Lower lobe of right lung (tissue), 2 donors: ENCODE measurements around the gene RHBDD1. TPM values are rescaled to one million over a fixed set of nuclear protein-coding genes. Genes with fewer than 3 reads are reported as not detected.

Source experiments
- ATAC-seq, 2 donors: fragments of 200-7000 bp; cut with Tn5 transposase; one replicate each; pipeline ENCODE4 v1.9.1; 2020 to 2022; ENCODE audit warnings: mild to moderate bottlenecking in 2 of 2, moderate library complexity in 2 of 2
- DNase-seq: peaks from one replicate; pipeline ENCODE4 v3.0.0-alpha.2; 2020
- H3K27ac ChIP-seq: fragments of 200-600 bp; one replicate; pipeline ENCODE4 v1.8.0; 2022
- H3K27me3 ChIP-seq: fragments of 200-600 bp; one replicate; pipeline ENCODE4 v1.8.0; 2022; ENCODE audit warnings: low read depth
- H3K36me3 ChIP-seq: fragments of 200-600 bp; one replicate; pipeline ENCODE4 v1.8.0; 2022; ENCODE audit warnings: mild to moderate bottlenecking
- H3K4me1 ChIP-seq: fragments of 200-600 bp; one replicate; pipeline ENCODE4 v1.8.0; 2022
- H3K4me3 ChIP-seq: fragments of 200-600 bp; one replicate; pipeline ENCODE4 v1.8.0; 2022; ENCODE audit warnings: mild to moderate bottlenecking
- H3K9me3 ChIP-seq: fragments of 200-600 bp; one replicate; pipeline ENCODE4 v1.8.0; 2022
- intact Hi-C: fragments of 100-400 bp; cut with DNase I; formaldehyde crosslinking; loops from one replicate; pipeline ENCODE4 v1.11.0; 2022
- total RNA-seq: library from RNA; stranded (reverse); fragmentation: NEBNext Ultra II Directional; extraction: Animal tissue kit (Norgen Biotek cat#: 25700); gene quantifications from one replicate; pipeline ENCODE4 v1.2.1, GENCODE V29; 2021
- TF ChIP-seq, protein P1 (sequence below): fragments of 200-600 bp; IDR thresholded peaks from one replicate; pipeline ENCODE4 v1.8.0; 2022; ENCODE audit warnings: antibody characterized with exemption, mild to moderate bottlenecking
- donor health status: DM: no; HTN: yes; CAD: no; lungs with severe emphysema.

Gene RHBDD1
- total RNA-seq, 1 donor from 2014 or later, result 42.2 TPM

DNA sequence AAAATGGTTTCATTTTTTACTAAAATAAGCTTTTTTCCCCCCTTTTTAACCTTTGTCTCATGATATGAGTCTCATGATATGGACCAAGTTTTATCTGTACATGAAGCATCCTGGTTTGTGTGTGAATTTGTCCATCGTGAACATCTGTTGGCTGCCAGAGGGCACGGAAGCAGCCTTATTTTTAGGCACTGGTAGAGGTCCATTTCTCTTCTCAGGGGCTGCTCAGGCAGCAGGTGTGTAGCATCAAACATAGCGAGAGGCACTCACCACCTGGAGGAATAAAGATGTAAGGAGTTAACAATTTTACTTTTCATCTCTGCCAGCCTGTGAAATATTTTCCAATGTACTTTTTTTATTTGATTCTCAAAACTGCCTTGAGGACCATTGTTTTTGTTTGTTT, 134.5 kb downstream of the RHBDD1 start:
- Histone ChIP-seq H3K27ac (no peak overlapping the region), H3K4me1 (no peaks in the 10 kb centered on the region), H3K36me3 (no peaks in the 10 kb centered on the region), H3K4me3 (no peak overlapping the region), H3K27me3 (no peaks in the 10 kb centered on the region), H3K9me3 (no peaks in the 10 kb centered on the region)
- ATAC-seq, result no peak
- intact Hi-C loops, result no loop called here
- DNase-seq, result no peak
- TF ChIP-seq, protein P1, sequence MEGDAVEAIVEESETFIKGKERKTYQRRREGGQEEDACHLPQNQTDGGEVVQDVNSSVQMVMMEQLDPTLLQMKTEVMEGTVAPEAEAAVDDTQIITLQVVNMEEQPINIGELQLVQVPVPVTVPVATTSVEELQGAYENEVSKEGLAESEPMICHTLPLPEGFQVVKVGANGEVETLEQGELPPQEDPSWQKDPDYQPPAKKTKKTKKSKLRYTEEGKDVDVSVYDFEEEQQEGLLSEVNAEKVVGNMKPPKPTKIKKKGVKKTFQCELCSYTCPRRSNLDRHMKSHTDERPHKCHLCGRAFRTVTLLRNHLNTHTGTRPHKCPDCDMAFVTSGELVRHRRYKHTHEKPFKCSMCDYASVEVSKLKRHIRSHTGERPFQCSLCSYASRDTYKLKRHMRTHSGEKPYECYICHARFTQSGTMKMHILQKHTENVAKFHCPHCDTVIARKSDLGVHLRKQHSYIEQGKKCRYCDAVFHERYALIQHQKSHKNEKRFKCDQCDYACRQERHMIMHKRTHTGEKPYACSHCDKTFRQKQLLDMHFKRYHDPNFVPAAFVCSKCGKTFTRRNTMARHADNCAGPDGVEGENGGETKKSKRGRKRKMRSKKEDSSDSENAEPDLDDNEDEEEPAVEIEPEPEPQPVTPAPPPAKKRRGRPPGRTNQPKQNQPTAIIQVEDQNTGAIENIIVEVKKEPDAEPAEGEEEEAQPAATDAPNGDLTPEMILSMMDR, result no peak

- no peaks in the 10 kb centered on the region for H3K4me1 ChIP-seq
- no peak overlapping the region for H3K27ac ChIP-seq
- H3K4me3 ChIP-seq, result no peak overlapping the region
- no peaks in the 10 kb centered on the region for H3K27me3 ChIP-seq
- H3K9me3 ChIP-seq, result no peaks in the 10 kb centered on the region
- intact Hi-C loops, result no loop called here
- DNase-seq (no peak), ATAC-seq (no peak)
- TF ChIP-seq, protein P1, result no peak
- no peaks in the 10 kb centered on the region for H3K36me3 ChIP-seq
Measured at GRCh38 chr2:226971084-226971483, 135.2 kb downstream of the RHBDD1 start.

- Histone ChIP-seq H3K4me3 (no peak overlapping the region), H3K27me3 (no peaks in the 10 kb centered on the region), H3K4me1 (no peaks in the 10 kb centered on the region), H3K9me3 (no peaks in the 10 kb centered on the region), H3K27ac (no peak overlapping the region), H3K36me3 (no peaks in the 10 kb centered on the region)
- ATAC-seq (no peak), DNase-seq (no peak)
- TF ChIP-seq, protein P1, result no peak
- intact Hi-C loops, result no loop called here
Measured at GRCh38 chr2:226971770-226972169, 135.9 kb downstream of the RHBDD1 start.

GRCh38 chr2:226973816-226974215, 138.0 kb downstream of the RHBDD1 start:
- H3K27ac ChIP-seq, result no peak overlapping the region
- intact Hi-C loops, result no loop called here
- DNase-seq, result no peak
- no peaks in the 10 kb centered on the region for H3K4me1 ChIP-seq
- H3K36me3 ChIP-seq, result no peaks in the 10 kb centered on the region
- no peaks in the 10 kb centered on the region for H3K27me3 ChIP-seq
- no peak for ATAC-seq
- H3K9me3 ChIP-seq, result no peaks in the 10 kb centered on the region
- no peak overlapping the region for H3K4me3 ChIP-seq
- TF ChIP-seq, protein P1, result no peak

- H3K36me3 ChIP-seq, result no peaks in the 10 kb centered on the region
- no peak overlapping the region for H3K27ac ChIP-seq
- TF ChIP-seq, protein P1, result no peak
- intact Hi-C loops, result no loop called here
- H3K9me3 ChIP-seq, result no peaks in the 10 kb centered on the region
- no peaks in the 10 kb centered on the region for H3K27me3 ChIP-seq
- no peak overlapping the region for H3K4me3 ChIP-seq
- DNase-seq (no peak), ATAC-seq (no peak)
- H3K4me1 ChIP-seq, result no peaks in the 10 kb centered on the region
Measured at GRCh38 chr2:226977775-226978190, 141.9 kb downstream of the RHBDD1 start.

DNA sequence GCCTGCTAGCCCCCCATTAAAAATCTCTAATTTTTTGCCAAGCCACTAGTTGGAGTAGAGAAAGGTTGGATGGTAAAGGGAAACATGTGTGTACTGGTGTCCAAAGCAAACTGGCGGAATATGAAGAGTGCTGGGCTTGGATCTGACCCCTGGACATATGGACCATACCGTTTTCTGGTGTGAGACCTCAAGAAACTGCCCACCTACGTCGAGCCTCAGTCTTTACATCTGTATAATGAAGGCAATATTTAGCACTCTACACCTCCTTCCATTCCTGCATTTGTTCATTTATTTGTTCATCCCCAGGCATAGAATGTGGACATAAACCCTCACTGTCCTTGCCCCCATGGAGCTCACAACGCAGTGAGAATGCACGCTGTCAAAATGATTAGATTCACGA, 142.4 kb downstream of the RHBDD1 start:
- H3K27me3 ChIP-seq, result no peaks in the 10 kb centered on the region
- TF ChIP-seq, protein P1, result no peak
- no peaks in the 10 kb centered on the region for H3K4me1 ChIP-seq
- no peaks in the 10 kb centered on the region for H3K36me3 ChIP-seq
- no peak overlapping the region for H3K27ac ChIP-seq
- H3K4me3 ChIP-seq, result no peak overlapping the region
- no peak for ATAC-seq
- no peak for DNase-seq
- H3K9me3 ChIP-seq, result no peaks in the 10 kb centered on the region
- intact Hi-C loops, result no loop called here
